ENCODE measurements around the gene AASDHPPT. TPM values are rescaled to one million over a fixed set of nuclear protein-coding genes. Genes with fewer than 3 reads are reported as not detected.

AASDHPPT gene
- total RNA-seq, 2 donors from 2014 or later = 30.2 to 35.4 TPM

DNA sequence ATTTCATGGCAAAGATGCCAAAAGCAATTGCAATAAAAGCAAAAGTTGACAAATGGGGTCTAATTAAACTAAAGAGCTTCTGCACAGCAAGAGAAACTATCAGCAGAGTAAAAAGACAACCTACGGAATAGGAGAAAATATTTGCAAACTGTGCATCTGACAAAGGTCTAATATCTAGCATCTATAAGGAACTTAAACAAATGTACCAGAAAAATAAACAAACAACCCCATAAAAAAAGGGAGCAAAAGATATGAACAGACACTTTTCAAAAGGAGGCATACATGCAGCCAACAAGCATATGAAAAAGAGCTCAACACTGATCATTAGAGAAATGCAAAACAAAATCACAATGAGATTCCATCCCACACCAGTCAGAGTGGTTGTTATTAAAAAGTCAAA, 60.3 kb downstream of the AASDHPPT start:
- ATAC-seq (ENCODE audit: insufficient number of reproducible peaks, low FRiP score, low read depth) (no peak), DNase-seq (ENCODE audit: low spot score) (no peak)
- Histone ChIP-seq H3K36me3 (no peaks in the 10 kb centered on the region), H3K27ac (no peak overlapping the region), H3K4me1 (ENCODE audit: control insufficient read depth in 1 of 2, low read depth in 2 of 2) (no peaks in the 10 kb centered on the region), H3K4me3 (no peak overlapping the region), H3K27me3 (replicated peaks; ENCODE audit: insufficient read depth) (no peaks in the 10 kb centered on the region), H3K9me3 (no peaks in the 10 kb centered on the region)
- TF ChIP-seq, protein P1, sequence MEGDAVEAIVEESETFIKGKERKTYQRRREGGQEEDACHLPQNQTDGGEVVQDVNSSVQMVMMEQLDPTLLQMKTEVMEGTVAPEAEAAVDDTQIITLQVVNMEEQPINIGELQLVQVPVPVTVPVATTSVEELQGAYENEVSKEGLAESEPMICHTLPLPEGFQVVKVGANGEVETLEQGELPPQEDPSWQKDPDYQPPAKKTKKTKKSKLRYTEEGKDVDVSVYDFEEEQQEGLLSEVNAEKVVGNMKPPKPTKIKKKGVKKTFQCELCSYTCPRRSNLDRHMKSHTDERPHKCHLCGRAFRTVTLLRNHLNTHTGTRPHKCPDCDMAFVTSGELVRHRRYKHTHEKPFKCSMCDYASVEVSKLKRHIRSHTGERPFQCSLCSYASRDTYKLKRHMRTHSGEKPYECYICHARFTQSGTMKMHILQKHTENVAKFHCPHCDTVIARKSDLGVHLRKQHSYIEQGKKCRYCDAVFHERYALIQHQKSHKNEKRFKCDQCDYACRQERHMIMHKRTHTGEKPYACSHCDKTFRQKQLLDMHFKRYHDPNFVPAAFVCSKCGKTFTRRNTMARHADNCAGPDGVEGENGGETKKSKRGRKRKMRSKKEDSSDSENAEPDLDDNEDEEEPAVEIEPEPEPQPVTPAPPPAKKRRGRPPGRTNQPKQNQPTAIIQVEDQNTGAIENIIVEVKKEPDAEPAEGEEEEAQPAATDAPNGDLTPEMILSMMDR (IDR thresholded peaks at IDR 0.05) = no peak

Other genes with a start within 250 kb of the AASDHPPT start
- 10 to 100 TPM; 19.4 to 24.7 TPM for gene MSANTD4, start 55.4 kb upstream of the AASDHPPT start, total RNA-seq
- gene KBTBD3, start 315 bp upstream of the AASDHPPT start, total RNA-seq = 10 to 100 TPM in 1 of 2 donors, 1 to 10 TPM in 1; 5.1 to 10.6 TPM